HepG2 (cell line): Measurements from ENCODE around the gene UBE3D. TPM values are rescaled to one million over a fixed set of nuclear protein-coding genes. Genes with fewer than 3 reads are reported as not detected.

ENCODE experiments used
- ATAC-seq: fragments of 200-7000 bp; cut with Tn5 transposase; 3 replicates; pipeline ENCODE4 v1.9.1; 2020; ENCODE audit warnings: mild to moderate bottlenecking, moderate library complexity
- BruUV-seq: library from RNA; stranded (reverse); fragments of 400-500 nt; replicated peaks from 2 replicates; lab custom pipeline; 2021; lab: Mats Ljungman, UMichigan
- CTCF ChIA-PET: fragments of 300-600 bp; formaldehyde crosslinking; extraction: SDS; loops from one replicate; lab custom pipeline; 2021; ENCODE audit warnings: low total read pairs, inconsistent platforms, low intra/inter-chr PET ratio; lab: Yijun Ruan, JAX
- POLR2A ChIA-PET: fragments of 350-600 bp; sonication (Branson Sonifier 250); formaldehyde crosslinking; loops from one replicate; lab custom pipeline; 2020; ENCODE audit warnings: antibody characterized with exemption, inconsistent platforms; lab: Yijun Ruan, JAX
- DNase-seq: peaks from one replicate; pipeline ENCODE4 v3.0.0-alpha.2; 2015; ENCODE audit warnings: low spot score
- FAIRE-seq: peaks from 3 replicates; lab custom pipeline; 2011; peaks lifted over from hg19 to GRCh38; lab: Jason Lieb, UNC
- H2AFZ ChIP-seq: one replicate; pipeline ENCODE4 v1.6.1; 2011; ENCODE audit warnings: low read length, inconsistent platforms
- H3K27ac ChIP-seq: fragments of 300-600 bp; 3 replicates; pipeline ENCODE4 v1.8.0; 2011; ENCODE audit warnings: mixed run types, mild to moderate bottlenecking, mixed read lengths, low read length, inconsistent platforms; ENCODE audit not compliant: insufficient read depth; ENCODE audit errors: extremely low read length
- H3K27me3 ChIP-seq, 2 experiments: fragments of 200-600 bp in 1 of 2; 2 replicates in 1 of 2; 3 replicates in 1 of 2; pipeline versions ENCODE4 v1.6.0 to v1.8.0; 2011; ENCODE audit warnings: low read length in 2 of 2, mild to moderate bottlenecking in 2 of 2, moderate library complexity in 2 of 2, inconsistent platforms in 1 of 2; ENCODE audit not compliant: insufficient read depth in 2 of 2, control insufficient read depth in 1 of 2
- H3K36me3 ChIP-seq, 2 experiments: fragments of 200-600 bp in 1 of 2; replicated peaks in 1 of 2; 2 replicates in 1 of 2; 3 replicates in 1 of 2; pipeline versions ENCODE4 v1.5.1 to v1.8.0; 2011; ENCODE audit warnings: low read length in 2 of 2, inconsistent platforms in 1 of 2; ENCODE audit not compliant: insufficient read depth in 2 of 2, control insufficient read depth in 1 of 2
- H3K4me1 ChIP-seq: 2 replicates; pipeline ENCODE4 v1.5.1; 2012; ENCODE audit warnings: low read length, inconsistent platforms; ENCODE audit not compliant: insufficient read depth
- H3K4me2 ChIP-seq: 2 replicates; pipeline ENCODE4 v1.6.0; 2011; ENCODE audit warnings: low read depth, low read length, inconsistent platforms
- H3K4me3 ChIP-seq, 3 experiments: fragments of 200-600 bp in 1 of 3; sonication (generic), shearing (Covaris generic) in 1 of 3; replicated peaks in 1 of 3; 2 replicates each; pipeline ENCODE4 v1.5.1; 2011 to 2016; ENCODE audit warnings: low read length in 3 of 3, inconsistent platforms in 2 of 3, low read depth in 2 of 3, mild to moderate bottlenecking in 2 of 3, control low read depth in 1 of 3, mixed read lengths in 1 of 3; ENCODE audit not compliant: insufficient read depth in 1 of 3
- H3K79me2 ChIP-seq: one replicate; pipeline ENCODE4 v1.6.1; 2011; ENCODE audit warnings: low read length, inconsistent platforms; ENCODE audit not compliant: insufficient read depth
- H3K9ac ChIP-seq: 2 replicates; pipeline ENCODE4 v1.6.0; 2011; ENCODE audit warnings: mild to moderate bottlenecking, low read depth, low read length, inconsistent platforms; ENCODE audit not compliant: insufficient read depth
- H3K9me3 ChIP-seq: 2 replicates; pipeline ENCODE4 v1.5.1; 2012; ENCODE audit warnings: mild to moderate bottlenecking, low read length
- H4K20me1 ChIP-seq: 2 replicates; pipeline ENCODE4 v1.6.0; 2011; ENCODE audit warnings: inconsistent platforms, mild to moderate bottlenecking, low read length, moderate library complexity; ENCODE audit not compliant: insufficient read depth
- GZF1 ChIP-seq: sonication (generic); formaldehyde crosslinking; IDR thresholded peaks from 2 replicates; pipeline ENCODE4 v1.5.1; 2020; ENCODE audit warnings: mild to moderate bottlenecking, missing genetic modification reagents
- HDAC6 ChIP-seq: fragments of 200-600 bp; sonication (generic); IDR thresholded peaks from 2 replicates; pipeline ENCODE4 v1.7.0; 2017; ENCODE audit warnings: mild to moderate bottlenecking, antibody characterized with exemption, low read length, low read depth
- MED1 ChIP-seq: sonication (generic); formaldehyde crosslinking; IDR thresholded peaks from 2 replicates; pipeline ENCODE4 v1.4.0; 2020; ENCODE audit warnings: missing genetic modification reagents
- PAF1 ChIP-seq: IDR thresholded peaks from 2 replicates; pipeline ENCODE4 v1.6.1; 2016; ENCODE audit warnings: missing genetic modification reagents, missing compliant biosample characterization
- PLSCR1 ChIP-seq: sonication (generic); formaldehyde crosslinking; IDR thresholded peaks from 2 replicates; pipeline ENCODE4 v1.5.0; 2020; ENCODE audit warnings: missing genetic modification reagents, mild to moderate bottlenecking, borderline replicate concordance
- REXO4 ChIP-seq: sonication (generic); formaldehyde crosslinking; IDR thresholded peaks from 2 replicates; pipeline ENCODE4 v1.8.0; 2022; ENCODE audit warnings: missing genetic modification reagents, mild to moderate bottlenecking, borderline replicate concordance
- SMARCC2 ChIP-seq: fragments of 450-650 bp; IDR thresholded peaks from 2 replicates; pipeline ENCODE4 v1.6.1; 2017; ENCODE audit warnings: antibody characterized with exemption, mild to moderate bottlenecking
- SRSF4 ChIP-seq: fragments of 200-400 bp; formaldehyde crosslinking; IDR thresholded peaks from one replicate; pipeline ENCODE4 v1.6.1; 2018; ENCODE audit warnings: mild to moderate bottlenecking, low read depth, low read length, moderate library complexity; ENCODE audit not compliant: poor library complexity, severe bottlenecking
- ZNF224 ChIP-seq: sonication (generic); formaldehyde crosslinking; IDR thresholded peaks from 2 replicates; pipeline ENCODE4 v1.5.0; 2020; ENCODE audit warnings: mild to moderate bottlenecking, missing genetic modification reagents
- ZNF318 ChIP-seq: sonication (generic); formaldehyde crosslinking; IDR thresholded peaks from 2 replicates; pipeline ENCODE4 v1.4.0; 2020; ENCODE audit warnings: mild to moderate bottlenecking, missing genetic modification reagents
- ZNF564 ChIP-seq: sonication (generic); formaldehyde crosslinking; IDR thresholded peaks from 2 replicates; pipeline ENCODE4 v1.8.1; 2023; ENCODE audit warnings: mild to moderate bottlenecking, missing genetic modification reagents
- in situ Hi-C: cut with HindIII; loops from 2 replicates; pipeline ENCODE4 v1.10.0; 2017; ENCODE audit warnings: low pct_unique_long_range_greater_than_20kb; ENCODE audit not compliant: extremely low pct_ligation_motif_present
- intact Hi-C: fragments of 100-400 bp; cut with micrococcal nuclease; formaldehyde crosslinking; loops from one replicate; pipeline ENCODE4 v1.10.0; 2022; ENCODE audit not compliant: unreplicated experiment
- polyA plus RNA-seq, 8 experiments: library from polyadenylated mRNA; depleted of rRNA in 3 of 8; stranded (reverse) in 7 of 8; unstranded in 1 of 8; fragments of >200 nt; fragmentation: Illumina TruSeq in 4 of 8; extraction: Trizol in 4 of 8; gene quantifications; 2 replicates each; pipeline versions ENCODE4 v1.2.1 to v1.2.3, GENCODE V29; 2011 to 2016; ENCODE audit warnings: low read depth in 4 of 8, missing spikeins in 1 of 8, mixed read lengths in 1 of 8; ENCODE audit not compliant: insufficient read depth in 1 of 8
- total RNA-seq, 5 experiments: library from RNA; depleted of rRNA; stranded (reverse); fragments of >200 nt; fragmentation: Illumina TruSeq; extraction: Trizol; gene quantifications; 2 replicates each; pipeline ENCODE4 v1.2.3, GENCODE V29; 2016; ENCODE audit warnings: low read depth in 1 of 5

Gene UBE3D
- total and polyA plus RNA-seq, 2 of the 13 experiments (the other 11 are each of a cell fraction or from before 2014, with no cell fraction given): 5.1 to 11.4 TPM

GRCh38 chr6:83071023-83071422 is 5.4 kb upstream of the UBE3D start (continued):
- TF ChIP-seq ZNF318 (CRISPR knock-in tag): no peak
- no peak for TF ChIP-seq REXO4 (CRISPR knock-in tag)
- TF ChIP-seq, all 625 proteins: peak for 0

- ATAC-seq (no peak), FAIRE-seq (no peak), DNase-seq (no peak)
- H3K36me3 ChIP-seq: no peaks in the 10 kb centered on the region
- no peak overlapping the region for H3K27ac ChIP-seq
- H3K79me2 ChIP-seq: peaks cover 23% of the 10 kb centered on the region
- ChIA-PET CTCF (no interaction called here), POLR2A (no interaction called here)
- intact Hi-C loops (loop anchor here (5.0 kb wide), 2 partner anchors 443 to 822 kb away; partner anchors contain the start of genes IBTK and PRSS35), in situ Hi-C loops (loop anchor here (5.0 to 25.0 kb wide), 4 partner anchors 148 to 822 kb away; partner anchors contain the start of genes IBTK and PRSS35)
- TF ChIP-seq ZNF224 (no peak), SMARCC2 (no peak), PAF1 (no peak), HDAC6 (no peak), SRSF4 (no peak), GZF1 (CRISPR knock-in tag) (no peak), PLSCR1 (CRISPR knock-in tag) (no peak), ZNF564 (CRISPR knock-in tag) (no peak), MED1 (CRISPR knock-in tag) (no peak)
- H3K4me2 ChIP-seq: peak overlapping the region; percentile 89; the same call in 1 of the 2 replicates
- peaks cover 17% of the 10 kb centered on the region for H3K4me1 ChIP-seq
- no peak overlapping the region for H2AFZ ChIP-seq
- H3K9me3 ChIP-seq: no peaks in the 10 kb centered on the region
- 0 out of 2 replicates have a peak overlapping the region, but pooled peaks have one; percentile 10 for H3K9ac ChIP-seq
- H4K20me1 ChIP-seq: no peaks in the 10 kb centered on the region
- H3K27me3 ChIP-seq: no peaks in the 10 kb centered on the region; a peak in 1 of 5 replicates
- BruUV-seq: no TSS peak
- no peak overlapping the region for H3K4me3 ChIP-seq
Measured at GRCh38 chr6:83069633-83070032, 4.0 kb upstream of the UBE3D start.
